Gastroesophageal sphincter (tissue), 3 donors: Measurements from ENCODE around the gene AGBL1.

Experiments
- CTCF ChIP-seq, 4 experiments: fragments of 200-600 bp in 2 of 4; fragments of 450-650 bp in 2 of 4; sonication (generic) in 1 of 4; IDR thresholded peaks; one replicate each; pipeline ENCODE4 v1.5.1; 2017 to 2019; ENCODE audit warnings: antibody characterized with exemption in 4 of 4, mild to moderate bottlenecking in 2 of 4, moderate library complexity in 2 of 4
- POLR2A ChIP-seq, 2 donors: fragments of 450-650 bp; IDR thresholded peaks; one replicate each; pipeline ENCODE4 v1.6.1; 2017; ENCODE audit warnings: antibody characterized with exemption in 2 of 2, mild to moderate bottlenecking in 2 of 2, moderate library complexity in 1 of 2

GRCh38 chr15:86595741-86596140 lies 516.1 kb downstream of the AGBL1 start:
- no peak for TF ChIP-seq POLR2A (IDR thresholded peaks at IDR 0.05)
- no peak for TF ChIP-seq CTCF (IDR thresholded peaks at IDR 0.05)
